Measurements from ENCODE around the gene PSD4. TPM values are rescaled to one million over a fixed set of nuclear protein-coding genes. Genes with fewer than 3 reads are reported as not detected.

The PSD4 gene
- polyA plus RNA-seq, 1 donor, result 21.4 TPM

GRCh38 chr2:113187771-113188170 lies 14.0 kb downstream of the PSD4 start:
- Histone ChIP-seq H3K27ac (ENCODE audit: low read length) (no peak overlapping the region), H3K27me3 (ENCODE audit: control insufficient read depth, insufficient read depth, low read length) (no peaks in the 10 kb centered on the region), H3K36me3 (ENCODE audit: control insufficient read depth, insufficient read depth, low read length) (peaks cover 3% of the 10 kb centered on the region), H3K4me3 (ENCODE audit: low read length) (no peak overlapping the region), H3K4me1 (ENCODE audit: control insufficient read depth, insufficient read depth, low read length) (peaks cover 12% of the 10 kb centered on the region), H3K9me3 (ENCODE audit: control insufficient read depth, low read depth, low read length) (no peaks in the 10 kb centered on the region)
- WGBS (ENCODE audit: insufficient coverage, low lambda C conversion rate), result 94% methylated on average over 6 of the region's 6 CpGs
- no peak for DNase-seq

GRCh38 chr2:113190871-113191270 lies 17.1 kb downstream of the PSD4 start:
- Histone ChIP-seq H3K9me3 (ENCODE audit: control insufficient read depth, low read depth, low read length) (no peaks in the 10 kb centered on the region), H3K4me3 (ENCODE audit: low read length) (no peak overlapping the region), H3K4me1 (ENCODE audit: control insufficient read depth, insufficient read depth, low read length) (no peaks in the 10 kb centered on the region), H3K27me3 (ENCODE audit: control insufficient read depth, insufficient read depth, low read length) (no peaks in the 10 kb centered on the region), H3K36me3 (ENCODE audit: control insufficient read depth, insufficient read depth, low read length) (peaks cover 13% of the 10 kb centered on the region), H3K27ac (ENCODE audit: low read length) (no peak overlapping the region)
- DNase-seq, result no peak
- no CpG with 5 or more reads among the region's 1 CpG for WGBS (ENCODE audit: insufficient coverage, low lambda C conversion rate)

GRCh38 chr2:113192459-113193100 lies 18.8 kb downstream of the PSD4 start:
- H3K27ac ChIP-seq (ENCODE audit: low read length), result no peak overlapping the region
- no CpG with 5 or more reads among the region's 7 CpGs for WGBS (ENCODE audit: insufficient coverage, low lambda C conversion rate)
- no peaks in the 10 kb centered on the region for H3K27me3 ChIP-seq (ENCODE audit: control insufficient read depth, insufficient read depth, low read length)
- DNase-seq, result no peak
- peaks cover 18% of the 10 kb centered on the region for H3K36me3 ChIP-seq (ENCODE audit: control insufficient read depth, insufficient read depth, low read length)
- no peaks in the 10 kb centered on the region for H3K9me3 ChIP-seq (ENCODE audit: control insufficient read depth, low read depth, low read length)
- no peak overlapping the region for H3K4me3 ChIP-seq (ENCODE audit: low read length)
- no peaks in the 10 kb centered on the region for H3K4me1 ChIP-seq (ENCODE audit: control insufficient read depth, insufficient read depth, low read length)

- no peak overlapping the region for H3K27ac ChIP-seq (ENCODE audit: low read length)
- H3K36me3 ChIP-seq (ENCODE audit: control insufficient read depth, insufficient read depth, low read length), result peaks cover 22% of the 10 kb centered on the region
- no peaks in the 10 kb centered on the region for H3K9me3 ChIP-seq (ENCODE audit: control insufficient read depth, low read depth, low read length)
- no CpG with 5 or more reads among the region's 11 CpGs for WGBS (ENCODE audit: insufficient coverage, low lambda C conversion rate)
- H3K4me1 ChIP-seq (ENCODE audit: control insufficient read depth, insufficient read depth, low read length), result peaks cover 14% of the 10 kb centered on the region
- H3K4me3 ChIP-seq (ENCODE audit: low read length), result no peak overlapping the region
- no peak for DNase-seq
- H3K27me3 ChIP-seq (ENCODE audit: control insufficient read depth, insufficient read depth, low read length), result no peaks in the 10 kb centered on the region
Measured at GRCh38 chr2:113195923-113196501, 22.2 kb downstream of the PSD4 start.

- peaks cover 29% of the 10 kb centered on the region for H3K36me3 ChIP-seq (ENCODE audit: control insufficient read depth, insufficient read depth, low read length)
- no peaks in the 10 kb centered on the region for H3K27me3 ChIP-seq (ENCODE audit: control insufficient read depth, insufficient read depth, low read length)
- no peak overlapping the region for H3K4me3 ChIP-seq (ENCODE audit: low read length)
- H3K4me1 ChIP-seq (ENCODE audit: control insufficient read depth, insufficient read depth, low read length), result peaks cover 22% of the 10 kb centered on the region
- H3K9me3 ChIP-seq (ENCODE audit: control insufficient read depth, low read depth, low read length), result no peaks in the 10 kb centered on the region
- WGBS (ENCODE audit: insufficient coverage, low lambda C conversion rate), result no CpG with 5 or more reads among the region's 4 CpGs
- no peak for DNase-seq
- no peak overlapping the region for H3K27ac ChIP-seq (ENCODE audit: low read length)
Measured at GRCh38 chr2:113196839-113197238, 23.1 kb downstream of the PSD4 start.

GRCh38 chr2:113197347-113198047 lies 23.7 kb downstream of the PSD4 start:
- Histone ChIP-seq H3K36me3 (ENCODE audit: control insufficient read depth, insufficient read depth, low read length) (peaks cover 30% of the 10 kb centered on the region), H3K9me3 (ENCODE audit: control insufficient read depth, low read depth, low read length) (no peaks in the 10 kb centered on the region), H3K4me1 (ENCODE audit: control insufficient read depth, insufficient read depth, low read length) (peaks cover 27% of the 10 kb centered on the region), H3K4me3 (ENCODE audit: low read length) (no peak overlapping the region), H3K27me3 (ENCODE audit: control insufficient read depth, insufficient read depth, low read length) (no peaks in the 10 kb centered on the region), H3K27ac (ENCODE audit: low read length) (no peak overlapping the region)
- WGBS (ENCODE audit: insufficient coverage, low lambda C conversion rate), result no CpG with 5 or more reads among the region's 17 CpGs
- no peak for DNase-seq

- H3K9me3 ChIP-seq (ENCODE audit: control insufficient read depth, low read depth, low read length), result no peaks in the 10 kb centered on the region
- peaks cover 26% of the 10 kb centered on the region for H3K36me3 ChIP-seq (ENCODE audit: control insufficient read depth, insufficient read depth, low read length)
- peaks cover 30% of the 10 kb centered on the region for H3K4me1 ChIP-seq (ENCODE audit: control insufficient read depth, insufficient read depth, low read length)
- DNase-seq, result no peak
- peak overlapping the region; percentile 93 for H3K27ac ChIP-seq (ENCODE audit: low read length)
- H3K27me3 ChIP-seq (ENCODE audit: control insufficient read depth, insufficient read depth, low read length), result no peaks in the 10 kb centered on the region
- peak overlapping the region; percentile 60 for H3K4me3 ChIP-seq (ENCODE audit: low read length)
- WGBS (ENCODE audit: insufficient coverage, low lambda C conversion rate), result no CpG with 5 or more reads among the region's 32 CpGs
Measured at GRCh38 chr2:113198048-113198789, 24.4 kb downstream of the PSD4 start.

GRCh38 chr2:113198790-113199612 lies 25.2 kb downstream of the PSD4 start:
- H3K9me3 ChIP-seq (ENCODE audit: control insufficient read depth, low read depth, low read length), result no peaks in the 10 kb centered on the region
- H3K4me3 ChIP-seq (ENCODE audit: low read length), result peak overlapping the region; percentile 60
- peak; percentile 85 to 95 for DNase-seq
- peak overlapping the region; percentile 93 for H3K27ac ChIP-seq (ENCODE audit: low read length)
- peaks cover 30% of the 10 kb centered on the region for H3K4me1 ChIP-seq (ENCODE audit: control insufficient read depth, insufficient read depth, low read length)
- H3K36me3 ChIP-seq (ENCODE audit: control insufficient read depth, insufficient read depth, low read length), result peaks cover 26% of the 10 kb centered on the region
- no peaks in the 10 kb centered on the region for H3K27me3 ChIP-seq (ENCODE audit: control insufficient read depth, insufficient read depth, low read length)
- 10% methylated on average over 2 of the region's 79 CpGs for WGBS (ENCODE audit: insufficient coverage, low lambda C conversion rate)

- Histone ChIP-seq H3K4me3 (ENCODE audit: low read length) (no peak overlapping the region), H3K36me3 (ENCODE audit: control insufficient read depth, insufficient read depth, low read length) (peaks cover 22% of the 10 kb centered on the region), H3K4me1 (ENCODE audit: control insufficient read depth, insufficient read depth, low read length) (peaks cover 37% of the 10 kb centered on the region), H3K27me3 (ENCODE audit: control insufficient read depth, insufficient read depth, low read length) (no peaks in the 10 kb centered on the region), H3K27ac (ENCODE audit: low read length) (no peak overlapping the region), H3K9me3 (ENCODE audit: control insufficient read depth, low read depth, low read length) (no peaks in the 10 kb centered on the region)
- WGBS (ENCODE audit: insufficient coverage, low lambda C conversion rate), result no CpG with 5 or more reads among the region's 4 CpGs
- DNase-seq, result no peak
Measured at GRCh38 chr2:113200236-113200635, 26.5 kb downstream of the PSD4 start.

All from large intestine (tissue), 3 donors.